Hematopoietic multipotent progenitor cell treated with erythropoietin and hydrocortisone succinate and interleukin-3 and kit ligand, for 4 days (in vitro differentiated cells): ENCODE measurements around the gene KDM4B.

Source experiments
- DNase-seq: peaks from one replicate; pipeline ENCODE4 v3.0.0-alpha.2; 2015

KDM4B gene

GRCh38 chr19:5093948-5094718 lies 125.2 kb downstream of the KDM4B start:
- DNase-seq: no peak

GRCh38 chr19:5094768-5095567 lies 126.1 kb downstream of the KDM4B start:
- DNase-seq: no peak

GRCh38 chr19:5095568-5095850 lies 126.6 kb downstream of the KDM4B start:
- DNase-seq: no peak

- no peak for DNase-seq
Observed at GRCh38 chr19:5096536-5096935, 127.6 kb downstream of the KDM4B start.

- no peak for DNase-seq
Observed at GRCh38 chr19:5097331-5097930, 128.5 kb downstream of the KDM4B start.

- DNase-seq: no peak
Observed at GRCh38 chr19:5097959-5098623, 129.2 kb downstream of the KDM4B start.

GRCh38 chr19:5098646-5099045 lies 129.7 kb downstream of the KDM4B start:
- no peak for DNase-seq

- no peak for DNase-seq
Observed at GRCh38 chr19:5099701-5100221, 130.8 kb downstream of the KDM4B start.

- DNase-seq: no peak
Observed at GRCh38 chr19:5101871-5102270, 133.0 kb downstream of the KDM4B start.

- DNase-seq: no peak
Observed at GRCh38 chr19:5102520-5102919, 133.6 kb downstream of the KDM4B start.

- no peak for DNase-seq
Observed at GRCh38 chr19:5103061-5103701, 134.3 kb downstream of the KDM4B start.

GRCh38 chr19:5103812-5104410 lies 135.0 kb downstream of the KDM4B start:
- DNase-seq: no peak

GRCh38 chr19:5104871-5105351 lies 136.0 kb downstream of the KDM4B start:
- DNase-seq: no peak

- no peak for DNase-seq
Observed at GRCh38 chr19:5106191-5106726, 137.3 kb downstream of the KDM4B start.

- DNase-seq: no peak
Observed at GRCh38 chr19:5106971-5107370, 138.1 kb downstream of the KDM4B start.

GRCh38 chr19:5107432-5108122 lies 138.7 kb downstream of the KDM4B start:
- no peak for DNase-seq

GRCh38 chr19:5108123-5108596 lies 139.2 kb downstream of the KDM4B start:
- DNase-seq: no peak

- no peak for DNase-seq
Observed at GRCh38 chr19:5108866-5109265, 140.0 kb downstream of the KDM4B start.

- DNase-seq: no peak
Observed at GRCh38 chr19:5109560-5109959, 140.6 kb downstream of the KDM4B start.

GRCh38 chr19:5110546-5110945 lies 141.6 kb downstream of the KDM4B start:
- DNase-seq: no peak

GRCh38 chr19:5111051-5111450 lies 142.1 kb downstream of the KDM4B start:
- DNase-seq: no peak
